GM23338 (cell line): Measurements from ENCODE around the gene FTL. TPM values are rescaled to one million over a fixed set of nuclear protein-coding genes. Genes with fewer than 3 reads are reported as not detected.
A peak's percentile ranks its signal among the peaks of the same experiment; 100 is the strongest.

Experiments
- ATAC-seq: fragments of 200-7000 bp; cut with Tn5 transposase; 3 replicates; pipeline ENCODE4 v1.9.1; 2020
- DNase-seq: peaks from one replicate; pipeline ENCODE4 v3.0.0-alpha.2; 2015; ENCODE audit warnings: low spot score
- H2AFZ ChIP-seq: fragments of 200-600 bp; sonication (generic); 2 replicates; pipeline ENCODE4 v1.8.0; 2016; ENCODE audit warnings: antibody characterized with exemption, mild to moderate bottlenecking, moderate library complexity
- H3F3A ChIP-seq: fragments of 200-600 bp; sonication (generic); replicated peaks from 2 replicates; pipeline ENCODE4 v1.8.0; 2017; ENCODE audit warnings: antibody characterized with exemption, mixed run types, low read depth
- H3K27ac ChIP-seq: fragments of 200-600 bp; sonication (generic); 2 replicates; pipeline ENCODE4 v1.6.1; 2016; ENCODE audit warnings: low read depth
- H3K27me3 ChIP-seq: fragments of 200-600 bp; sonication (generic); 2 replicates; pipeline ENCODE4 v1.8.0; 2016; ENCODE audit warnings: mild to moderate bottlenecking, mixed run types, moderate library complexity; ENCODE audit not compliant: insufficient read depth
- H3K36me3 ChIP-seq: fragments of 200-600 bp; sonication (generic); 2 replicates; pipeline ENCODE4 v1.8.0; 2016; ENCODE audit warnings: mild to moderate bottlenecking; ENCODE audit not compliant: insufficient read depth
- H3K4me1 ChIP-seq: fragments of 200-600 bp; sonication (generic); 2 replicates; pipeline ENCODE4 v1.8.0; 2016; ENCODE audit warnings: mild to moderate bottlenecking, moderate library complexity; ENCODE audit not compliant: insufficient read depth
- H3K4me2 ChIP-seq: fragments of 200-600 bp; sonication (generic); 2 replicates; pipeline ENCODE4 v1.7.1; 2017; ENCODE audit warnings: mixed run types
- H3K4me3 ChIP-seq: fragments of 200-600 bp; sonication (generic); 2 replicates; pipeline ENCODE4 v1.6.1; 2016; ENCODE audit warnings: mixed run types
- H3K79me2 ChIP-seq: fragments of 200-600 bp; sonication (generic); replicated peaks from 2 replicates; pipeline ENCODE4 v1.8.0; 2017; ENCODE audit warnings: mild to moderate bottlenecking; ENCODE audit not compliant: insufficient read depth
- H3K9me2 ChIP-seq: fragments of 200-600 bp; sonication (generic); 2 replicates; pipeline ENCODE4 v1.8.0; 2017; ENCODE audit not compliant: insufficient read depth
- H4K20me1 ChIP-seq: fragments of 200-600 bp; sonication (generic); replicated peaks from 2 replicates; pipeline ENCODE4 v1.8.0; 2017; ENCODE audit warnings: mild to moderate bottlenecking; ENCODE audit not compliant: insufficient read depth
- H3K27ac Mint-ChIP-seq: 2 replicates; pipeline ENCODE4 v1.8.0; 2020; ENCODE audit warnings: inconsistent platforms, mild to moderate bottlenecking, moderate library complexity, mixed read lengths
- H3K27me3 Mint-ChIP-seq: 3 replicates; pipeline ENCODE4 v1.8.0; 2022; ENCODE audit warnings: low read depth, mild to moderate bottlenecking, moderate library complexity, mixed read lengths, inconsistent platforms; ENCODE audit not compliant: insufficient read depth, poor library complexity
- H3K36me3 Mint-ChIP-seq: 3 replicates; pipeline ENCODE4 v1.8.0; 2021; ENCODE audit warnings: low read depth, mild to moderate bottlenecking, inconsistent platforms, moderate library complexity, mixed read lengths
- H3K4me1 Mint-ChIP-seq: 3 replicates; pipeline ENCODE4 v1.8.0; 2020; ENCODE audit warnings: mild to moderate bottlenecking, inconsistent platforms, mixed read lengths
- H3K4me3 Mint-ChIP-seq: 3 replicates; pipeline ENCODE4 v1.8.0; 2021; ENCODE audit warnings: moderate library complexity, mild to moderate bottlenecking, inconsistent platforms, mixed read lengths
- H3K9me3 Mint-ChIP-seq: 3 replicates; pipeline ENCODE4 v1.8.0; 2020; ENCODE audit warnings: moderate library complexity, mild to moderate bottlenecking, inconsistent platforms, mixed read lengths
- CREB1 ChIP-seq: fragments of 250-450 bp; sonication (Bioruptor Pico); IDR thresholded peaks from 2 replicates; pipeline ENCODE4 v1.5.0; 2020; ENCODE audit warnings: low read depth, mild to moderate bottlenecking, moderate library complexity
- ETS1 ChIP-seq: IDR thresholded peaks from 2 replicates; pipeline ENCODE4 v1.6.1; 2016; ENCODE audit warnings: antibody characterized with exemption
- EZH2 ChIP-seq: fragments of 200-600 bp; sonication (generic); IDR thresholded peaks from one replicate; pipeline ENCODE4 v1.8.0; 2017; ENCODE audit warnings: antibody characterized with exemption, mild to moderate bottlenecking, low read depth; ENCODE audit not compliant: unreplicated experiment
- EZH2phosphoT487 ChIP-seq: fragments of 200-600 bp; sonication (generic); IDR thresholded peaks from one replicate; pipeline ENCODE4 v1.8.1; 2018; ENCODE audit warnings: antibody characterized with exemption; ENCODE audit not compliant: unreplicated experiment
- POLR2AphosphoS5 ChIP-seq: IDR thresholded peaks from 2 replicates; pipeline ENCODE4 v1.6.1; 2016; ENCODE audit warnings: antibody characterized with exemption, low read depth
- REST ChIP-seq: IDR thresholded peaks from one replicate; pipeline ENCODE4 v1.6.1; 2018; ENCODE audit warnings: antibody characterized with exemption; ENCODE audit not compliant: unreplicated experiment
- STAT1 ChIP-seq: IDR thresholded peaks from one replicate; pipeline ENCODE4 v1.6.1; 2016; ENCODE audit warnings: antibody characterized with exemption; ENCODE audit not compliant: unreplicated experiment
- ZNF114 ChIP-seq: fragments of 250-450 bp; sonication (Bioruptor Pico); IDR thresholded peaks from 2 replicates; pipeline ENCODE4 v1.5.0; 2020; ENCODE audit warnings: mild to moderate bottlenecking, moderate library complexity
- ZNF331 ChIP-seq: fragments of 250-450 bp; sonication (Bioruptor Pico); IDR thresholded peaks from 2 replicates; pipeline ENCODE4 v1.5.0; 2020; ENCODE audit warnings: low read depth, mild to moderate bottlenecking, moderate library complexity
- long read RNA-seq: library from polyadenylated mRNA; unstranded; transcript quantifications from one replicate; pipeline ENCODE4 v2.0.0, GENCODE V29; 2020; ENCODE audit not compliant: unreplicated experiment
- polyA plus RNA-seq: library from polyadenylated mRNA; unstranded; fragments of >200 nt; fragmentation: Nextera tagmentation; extraction: Ambion mirVana; gene quantifications from 2 replicates; pipeline ENCODE4 v1.2.1, GENCODE V29; 2016
- total RNA-seq: library from RNA; depleted of rRNA; stranded (reverse); fragments of >200 nt; shearing (Covaris generic); gene quantifications from 2 replicates; pipeline ENCODE4 v1.2.3, GENCODE V29; 2014; rRNA removed

FTL gene
- total RNA-seq (1,625 and 2,064 TPM in 2 replicates), polyA plus RNA-seq (5,278 and 5,436 TPM in 2 replicates)
- long read RNA-seq, transcript FTL-201 (4 exons, 878 nt): major isoform, 4,985 of 5,025 reads
- long read RNA-seq, partial matches to known transcripts: 6 of 5,025 reads
- long read RNA-seq, other reads (novel, unspliced or antisense): 34 of 5,025 reads

GRCh38 chr19:48965040-48965805 lies at the start of gene FTL:
Gene FTL (plus strand): TSS chr19:48965309. CDS start chr19:48965508, 199 bp downstream.
- ATAC-seq (peak; percentile 64), DNase-seq (peak; percentile 96)
- Mint-ChIP-seq H3K27ac (peak within 1 kb of the TSS; percentile 97), H3K9me3 (peaks cover 16% of the 10 kb centered on the region), H3K36me3 (peaks cover 57% of the 10 kb centered on the region), H3K4me1 (peaks cover 38% of the 10 kb centered on the region), H3K27me3 (peaks cover 62% of the 10 kb centered on the region), H3K4me3 (peak within 1 kb of the TSS; percentile 95)
- peak within 1 kb of the TSS; percentile 99 for H3K4me2 ChIP-seq
- H3K4me1 ChIP-seq: peaks cover 18% of the 10 kb centered on the region
- H3F3A ChIP-seq: peaks cover 59% of the 10 kb centered on the region
- TF ChIP-seq POLR2AphosphoS5: peak; percentile 100
- TF ChIP-seq ETS1: peak; percentile 66
- 0 out of 2 replicates have a peak, but pooled peaks have one; percentile 5 for TF ChIP-seq CREB1 (CRISPR knock-in tag)
- TF ChIP-seq REST: peak; percentile 30
- no peak for TF ChIP-seq EZH2phosphoT487
- no peaks in the 10 kb centered on the region for H3K9me2 ChIP-seq
- H3K79me2 ChIP-seq: peaks cover 24% of the 10 kb centered on the region
- H4K20me1 ChIP-seq: peaks cover 6% of the 10 kb centered on the region
- no peaks in the 10 kb centered on the region for H3K27me3 ChIP-seq
- H3K36me3 ChIP-seq: peaks cover 13% of the 10 kb centered on the region
- peak within 1 kb of the TSS; percentile 99 for H3K27ac ChIP-seq
- peak within 1 kb of the TSS; percentile 100 for H3K4me3 ChIP-seq
- no peak within 1 kb of the TSS for H2AFZ ChIP-seq

- Histone ChIP-seq H4K20me1 (peaks cover 3% of the 10 kb centered on the region), H3K27me3 (no peaks in the 10 kb centered on the region), H3K79me2 (no peaks in the 10 kb centered on the region), H3K4me2 (no peak overlapping the region), H3K4me3 (no peak overlapping the region), H2AFZ (no peak overlapping the region), H3K36me3 (peaks cover 12% of the 10 kb centered on the region; the same call in 1 of the 2 replicates), H3F3A (0 out of 2 replicates have a peak, but pooled peaks cover 11% of the 10 kb centered on the region), H3K4me1 (no peaks in the 10 kb centered on the region), H3K9me2 (no peaks in the 10 kb centered on the region), H3K27ac (no peak overlapping the region)
- no peak overlapping the region for H3K27ac Mint-ChIP-seq
- H3K4me1 Mint-ChIP-seq: no peaks in the 10 kb centered on the region
- DNase-seq (no peak), ATAC-seq (no peak)
- no peaks in the 10 kb centered on the region for H3K9me3 Mint-ChIP-seq
- H3K27me3 Mint-ChIP-seq: peaks cover 3% of the 10 kb centered on the region
- H3K36me3 Mint-ChIP-seq: peaks cover 44% of the 10 kb centered on the region
- H3K4me3 Mint-ChIP-seq: no peak overlapping the region
- TF ChIP-seq ZNF331 (CRISPR knock-in tag) (no peak), REST (no peak), STAT1 (no peak), EZH2 (no peak), ZNF114 (CRISPR knock-in tag) (no peak)
Observed at GRCh38 chr19:48915757-48916156, 49.4 kb upstream of the FTL start.
